SK-N-SH (cell line): ENCODE data around the gene P4HA3. TPM values are rescaled to one million over a fixed set of nuclear protein-coding genes. Genes with fewer than 3 reads are reported as not detected.

Experiments
- CTCF ChIA-PET: fragments of 300-600, 350-600 bp; formaldehyde crosslinking; extraction: SDS; loops from one replicate; lab custom pipeline; 2021; lab: Yijun Ruan, JAX
- POLR2A ChIA-PET: fragments of 350-600 bp; sonication (Branson Sonifier 250); formaldehyde crosslinking; extraction: SDS; loops from one replicate; lab custom pipeline; 2020; ENCODE audit warnings: antibody characterized with exemption, inconsistent platforms; lab: Yijun Ruan, JAX
- DNase-seq: peaks from one replicate; pipeline ENCODE4 v3.0.0; 2012
- H2AFZ ChIP-seq: fragments of 200-600 bp; sonication (generic); 2 replicates; pipeline ENCODE4 v1.8.1; 2016; ENCODE audit warnings: antibody characterized with exemption, mild to moderate bottlenecking, low read depth
- H3F3A ChIP-seq: fragments of 200-600 bp; sonication (generic); replicated peaks from 2 replicates; pipeline ENCODE3; 2016; ENCODE audit warnings: antibody characterized with exemption, mild to moderate bottlenecking; ENCODE audit not compliant: insufficient read depth
- H3K27ac ChIP-seq, 2 experiments: fragments of 200-500 bp in 1 of 2; fragments of 200-600 bp in 1 of 2; sonication (Bioruptor generic) in 1 of 2; sonication (generic), shearing (Covaris generic) in 1 of 2; 2 replicates each; pipeline versions ENCODE4 v1.5.1 to v1.6.1; 2014 to 2016; ENCODE audit warnings: low read depth in 2 of 2, inconsistent platforms in 1 of 2, low read length in 1 of 2, mild to moderate bottlenecking in 1 of 2, mixed read lengths in 1 of 2
- H3K27me3 ChIP-seq: fragments of 200-600 bp; sonication (generic), shearing (Covaris generic); 2 replicates; pipeline ENCODE4 v1.6.1; 2016; ENCODE audit warnings: mixed run types; ENCODE audit not compliant: insufficient read depth
- H3K36me3 ChIP-seq, 2 experiments: fragments of 200-500 bp in 1 of 2; fragments of 200-600 bp in 1 of 2; sonication (Bioruptor generic) in 1 of 2; sonication (generic) in 1 of 2; replicated peaks in 1 of 2; 2 replicates each; pipeline versions ENCODE3 to v1.5.1; 2014 to 2016; ENCODE audit warnings: low read length in 1 of 2, mild to moderate bottlenecking in 1 of 2; ENCODE audit not compliant: insufficient read depth in 2 of 2, control insufficient read depth in 1 of 2
- H3K4me1 ChIP-seq, 2 experiments: fragments of 200-500 bp in 1 of 2; fragments of 200-600 bp in 1 of 2; sonication (Bioruptor generic) in 1 of 2; sonication (generic), shearing (Covaris generic) in 1 of 2; 2 replicates each; pipeline versions ENCODE4 v1.5.1 to v1.6.1; 2014 to 2016; ENCODE audit warnings: low read depth in 1 of 2, low read length in 1 of 2, mixed run types in 1 of 2; ENCODE audit not compliant: insufficient read depth in 2 of 2, control insufficient read depth in 1 of 2
- H3K4me2 ChIP-seq: fragments of 200-600 bp; sonication (generic), shearing (Covaris generic); 2 replicates; pipeline ENCODE4 v1.6.1; 2017; ENCODE audit warnings: mixed run types
- H3K4me3 ChIP-seq, 2 experiments: fragments of 200-500 bp in 1 of 2; fragments of 200-600 bp in 1 of 2; sonication (Bioruptor generic) in 1 of 2; sonication (generic), shearing (Covaris generic) in 1 of 2; 2 replicates each; pipeline versions ENCODE4 v1.5.1 to v1.8.1; 2014 to 2016; ENCODE audit warnings: low read depth in 2 of 2, inconsistent platforms in 1 of 2, low read length in 1 of 2, mild to moderate bottlenecking in 1 of 2, mixed read lengths in 1 of 2, moderate library complexity in 1 of 2
- H3K79me2 ChIP-seq: fragments of 200-600 bp; sonication (generic); 2 replicates; pipeline ENCODE4 v1.8.1; 2017; ENCODE audit warnings: mild to moderate bottlenecking; ENCODE audit not compliant: insufficient read depth
- H3K9ac ChIP-seq: fragments of 200-600 bp; sonication (generic); 2 replicates; pipeline ENCODE4 v1.6.1; 2017; ENCODE audit warnings: mixed run types
- H3K9me2 ChIP-seq: fragments of 200-600 bp; sonication (generic); 2 replicates; pipeline ENCODE4 v1.6.1; 2017; ENCODE audit warnings: mixed run types
- H3K9me3 ChIP-seq: fragments of 200-600 bp; sonication (generic); 2 replicates; pipeline ENCODE4 v1.6.1; 2017; ENCODE audit warnings: mixed run types, mild to moderate bottlenecking, moderate library complexity
- H4K20me1 ChIP-seq: fragments of 200-600 bp; sonication (generic); 2 replicates; pipeline ENCODE4 v1.6.1; 2017; ENCODE audit warnings: mild to moderate bottlenecking, mixed run types; ENCODE audit not compliant: insufficient read depth
- CHD2 ChIP-seq: fragments of 150-350 bp; IDR thresholded peaks from 2 replicates; pipeline ENCODE4 v1.6.1; 2018; ENCODE audit warnings: low read length; ENCODE audit not compliant: partially characterized antibody
- CTCF ChIP-seq: fragments of 200-600 bp; sonication (generic); IDR thresholded peaks from 2 replicates; pipeline ENCODE4 v1.6.1; 2017; ENCODE audit warnings: antibody characterized with exemption, mild to moderate bottlenecking, moderate library complexity
- EP300 ChIP-seq, 2 experiments: IDR thresholded peaks; 2 replicates each; pipeline versions ENCODE4 v1.4.0 to v1.6.1; 2012; ENCODE audit warnings: borderline replicate concordance in 1 of 2, low read depth in 1 of 2, low read length in 1 of 2
- EZH2phosphoT487 ChIP-seq: fragments of 200-600 bp; sonication (generic); IDR thresholded peaks from 2 replicates; pipeline ENCODE4 v1.6.1; 2017; ENCODE audit warnings: low read depth, mixed run types, mild to moderate bottlenecking, antibody characterized with exemption, moderate library complexity, borderline replicate concordance
- FOSL2 ChIP-seq: IDR thresholded peaks from 2 replicates; pipeline ENCODE4 v1.4.0; 2012; ENCODE audit warnings: low read depth, mild to moderate bottlenecking, moderate library complexity, borderline replicate concordance
- FOXM1 ChIP-seq: IDR thresholded peaks from 2 replicates; pipeline ENCODE4 v1.4.0; 2012; ENCODE audit warnings: low read depth, mild to moderate bottlenecking
- GABPA ChIP-seq: IDR thresholded peaks from 2 replicates; pipeline ENCODE4 v1.4.0; 2012; ENCODE audit warnings: low read depth, mild to moderate bottlenecking
- GATA2 ChIP-seq: sonication (generic); formaldehyde crosslinking; IDR thresholded peaks from 2 replicates; pipeline ENCODE4 v1.5.0; 2020; ENCODE audit warnings: mild to moderate bottlenecking, missing genetic modification reagents
- JUND ChIP-seq: IDR thresholded peaks from 2 replicates; pipeline ENCODE4 v1.4.0; 2012
- MEF2A ChIP-seq: IDR thresholded peaks from 2 replicates; pipeline ENCODE4 v1.4.0; 2012; ENCODE audit warnings: low read depth, borderline replicate concordance
- MXI1 ChIP-seq: IDR thresholded peaks from 2 replicates; pipeline ENCODE4 v1.6.1; 2012; ENCODE audit warnings: mild to moderate bottlenecking, low read depth, low read length, improper control_type of control experiment
- POLR2AphosphoS5 ChIP-seq: IDR thresholded peaks from 2 replicates; pipeline ENCODE4 v1.6.1; 2012; ENCODE audit warnings: low read depth, low read length
- RAD21 ChIP-seq: IDR thresholded peaks from 2 replicates; pipeline ENCODE4 v1.6.1; 2012; ENCODE audit warnings: mild to moderate bottlenecking, low read length
- REST ChIP-seq: IDR thresholded peaks from 2 replicates; pipeline ENCODE4 v1.6.1; 2012; ENCODE audit warnings: mild to moderate bottlenecking, low read depth, low read length, moderate library complexity
- SMC3 ChIP-seq: IDR thresholded peaks from 2 replicates; pipeline ENCODE4 v1.6.1; 2012; ENCODE audit warnings: low read depth, low read length, improper control_type of control experiment
- TAF1 ChIP-seq: IDR thresholded peaks from 2 replicates; pipeline ENCODE4 v1.6.1; 2012; ENCODE audit warnings: low read depth, mild to moderate bottlenecking, low read length, moderate library complexity, borderline replicate concordance
- TCF12 ChIP-seq: IDR thresholded peaks from 2 replicates; pipeline ENCODE4 v1.4.0; 2012
- WGBS: methylation state at CpG from one replicate; pipeline ENCODE4 v1.1.6; 2017; ENCODE audit warnings: low lambda C conversion rate; 5-methylcytosine and 5-hydroxymethylcytosine counted together
- polyA plus RNA-seq, 3 experiments: library from polyadenylated mRNA; depleted of rRNA; stranded (reverse); fragments of >200 nt; gene quantifications; 2 replicates each; pipeline ENCODE4 v1.2.3, GENCODE V29; 2012
- TF ChIP-seq, protein P1 (sequence below): fragments of 150-350 bp; IDR thresholded peaks from 2 replicates; pipeline ENCODE4 v1.6.1; 2016; ENCODE audit warnings: mild to moderate bottlenecking, low read depth, low read length
- TF ChIP-seq, protein P2 (sequence below): IDR thresholded peaks from 2 replicates; pipeline ENCODE4 v1.4.0; 2012; ENCODE audit warnings: low read depth
- TF ChIP-seq, protein P3 (sequence below): IDR thresholded peaks from 2 replicates; pipeline ENCODE4 v1.4.0; 2012; ENCODE audit warnings: low read depth, borderline replicate concordance

P4HA3 gene
- polyA plus RNA-seq, 1 of the 3 experiments (the other 2 are of a cell fraction) = 8.4 TPM

GRCh38 chr11:74321487-74322188, 10.2 kb upstream of the P4HA3 start:
- H3K9me3 ChIP-seq = peaks cover 6% of the 10 kb centered on the region
- H3K4me1 ChIP-seq = peaks cover 9 to 35% of the 10 kb centered on the region in 2 experiments; a peak in 3 of 4 replicates
- no peaks in the 10 kb centered on the region for H3K36me3 ChIP-seq
- CTCF ChIA-PET = interaction anchor here (0.6 to 3.4 kb wide), 12 partner anchors 8 to 139 kb away, joined by 3 to 18 read pairs (median 4); partner anchors contain the start of gene PGM2L1
- no peaks in the 10 kb centered on the region for H3K27me3 ChIP-seq
- 72% methylated on average over 10 of the region's 10 CpGs for WGBS
- H3F3A ChIP-seq = peaks cover 57% of the 10 kb centered on the region
- H3K27ac ChIP-seq = peak overlapping the region in 1 of 2 experiments; percentile 99; a peak in 2 of 4 replicates
- H4K20me1 ChIP-seq = no peaks in the 10 kb centered on the region
- no peak overlapping the region; a peak in 1 of 4 replicates for H3K4me3 ChIP-seq
- 0 out of 2 replicates have a peak overlapping the region, but pooled peaks have one; percentile 6 for H3K4me2 ChIP-seq
- DNase-seq = peak; percentile 41
- TF ChIP-seq RAD21 = peak; percentile 61
- TF ChIP-seq SMC3 = peak; percentile 47
- no peak for TF ChIP-seq MEF2A
- TF ChIP-seq MXI1 = no peak
- no peak for TF ChIP-seq GABPA
- TF ChIP-seq, protein P1, sequence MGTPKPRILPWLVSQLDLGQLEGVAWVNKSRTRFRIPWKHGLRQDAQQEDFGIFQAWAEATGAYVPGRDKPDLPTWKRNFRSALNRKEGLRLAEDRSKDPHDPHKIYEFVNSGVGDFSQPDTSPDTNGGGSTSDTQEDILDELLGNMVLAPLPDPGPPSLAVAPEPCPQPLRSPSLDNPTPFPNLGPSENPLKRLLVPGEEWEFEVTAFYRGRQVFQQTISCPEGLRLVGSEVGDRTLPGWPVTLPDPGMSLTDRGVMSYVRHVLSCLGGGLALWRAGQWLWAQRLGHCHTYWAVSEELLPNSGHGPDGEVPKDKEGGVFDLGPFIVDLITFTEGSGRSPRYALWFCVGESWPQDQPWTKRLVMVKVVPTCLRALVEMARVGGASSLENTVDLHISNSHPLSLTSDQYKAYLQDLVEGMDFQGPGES = no peak
- TF ChIP-seq FOXM1 = no peak
- TF ChIP-seq, protein P2, sequence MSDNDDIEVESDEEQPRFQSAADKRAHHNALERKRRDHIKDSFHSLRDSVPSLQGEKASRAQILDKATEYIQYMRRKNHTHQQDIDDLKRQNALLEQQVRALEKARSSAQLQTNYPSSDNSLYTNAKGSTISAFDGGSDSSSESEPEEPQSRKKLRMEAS = no peak
- TF ChIP-seq REST = no peak
- TF ChIP-seq POLR2AphosphoS5 = no peak
- peak; percentile 71 for TF ChIP-seq CTCF
- no peak for TF ChIP-seq GATA2
- TF ChIP-seq FOSL2 = no peak
- TF ChIP-seq, protein P3, sequence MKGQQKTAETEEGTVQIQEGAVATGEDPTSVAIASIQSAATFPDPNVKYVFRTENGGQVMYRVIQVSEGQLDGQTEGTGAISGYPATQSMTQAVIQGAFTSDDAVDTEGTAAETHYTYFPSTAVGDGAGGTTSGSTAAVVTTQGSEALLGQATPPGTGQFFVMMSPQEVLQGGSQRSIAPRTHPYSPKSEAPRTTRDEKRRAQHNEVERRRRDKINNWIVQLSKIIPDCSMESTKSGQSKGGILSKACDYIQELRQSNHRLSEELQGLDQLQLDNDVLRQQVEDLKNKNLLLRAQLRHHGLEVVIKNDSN = no peak
- TF ChIP-seq EP300 (IDR thresholded peaks at IDR 0.05; ENCODE audit: borderline replicate concordance in 1 of 2, low read depth in 1 of 2, low read length in 1 of 2) = no peak
- TF ChIP-seq EZH2phosphoT487 = no peak
- TF ChIP-seq TAF1 = no peak
- TF ChIP-seq TCF12 = no peak
- no peak for TF ChIP-seq JUND
- TF ChIP-seq CHD2 = no peak
- POLR2A ChIA-PET = no interaction called here
- H3K79me2 ChIP-seq = no peaks in the 10 kb centered on the region
- no peak overlapping the region for H3K9ac ChIP-seq
- H2AFZ ChIP-seq = no peak overlapping the region
- no peaks in the 10 kb centered on the region for H3K9me2 ChIP-seq
